Neutrophil (primary cell): ENCODE data around the gene GRIK2.

Experiments
- H3K27ac ChIP-seq: fragments of 200-600 bp; sonication (generic); 2 replicates; pipeline ENCODE4 v1.5.1; 2016; ENCODE audit warnings: mild to moderate bottlenecking, moderate library complexity
- H3K27me3 ChIP-seq: fragments of 200-600 bp; sonication (generic); 2 replicates; pipeline ENCODE4 v1.6.0; 2016; ENCODE audit warnings: mild to moderate bottlenecking
- H3K36me3 ChIP-seq: fragments of 200-600 bp; sonication (generic); 2 replicates; pipeline ENCODE4 v1.5.1; 2017
- H3K4me1 ChIP-seq, 2 experiments: fragments of 200-600 bp in 1 of 2; sonication (generic) in 1 of 2; 1 replicate in 1 of 2; 2 replicates in 1 of 2; pipeline versions ENCODE4 v1.5.1 to v1.6.1; 2013 to 2016; ENCODE audit warnings: low read depth in 1 of 2, low read length in 1 of 2, mild to moderate bottlenecking in 1 of 2, moderate library complexity in 1 of 2; ENCODE audit not compliant: control insufficient read depth in 1 of 2, insufficient read depth in 1 of 2
- H3K4me3 ChIP-seq, 2 experiments: fragments of 200-600 bp in 1 of 2; sonication (generic) in 1 of 2; 1 replicate in 1 of 2; 2 replicates in 1 of 2; pipeline ENCODE4 v1.5.1; 2013 to 2016; ENCODE audit warnings: low read depth in 1 of 2, low read length in 1 of 2, mild to moderate bottlenecking in 1 of 2, moderate library complexity in 1 of 2
- H3K9me3 ChIP-seq: fragments of 200-600 bp; sonication (generic); 2 replicates; pipeline ENCODE4 v1.5.1; 2016
- TF ChIP-seq, protein P1 (sequence below): fragments of 200-600 bp; sonication (generic); IDR thresholded peaks from 2 replicates; pipeline ENCODE4 v1.5.1; 2016; ENCODE audit warnings: antibody characterized with exemption

The GRIK2 gene

DNA sequence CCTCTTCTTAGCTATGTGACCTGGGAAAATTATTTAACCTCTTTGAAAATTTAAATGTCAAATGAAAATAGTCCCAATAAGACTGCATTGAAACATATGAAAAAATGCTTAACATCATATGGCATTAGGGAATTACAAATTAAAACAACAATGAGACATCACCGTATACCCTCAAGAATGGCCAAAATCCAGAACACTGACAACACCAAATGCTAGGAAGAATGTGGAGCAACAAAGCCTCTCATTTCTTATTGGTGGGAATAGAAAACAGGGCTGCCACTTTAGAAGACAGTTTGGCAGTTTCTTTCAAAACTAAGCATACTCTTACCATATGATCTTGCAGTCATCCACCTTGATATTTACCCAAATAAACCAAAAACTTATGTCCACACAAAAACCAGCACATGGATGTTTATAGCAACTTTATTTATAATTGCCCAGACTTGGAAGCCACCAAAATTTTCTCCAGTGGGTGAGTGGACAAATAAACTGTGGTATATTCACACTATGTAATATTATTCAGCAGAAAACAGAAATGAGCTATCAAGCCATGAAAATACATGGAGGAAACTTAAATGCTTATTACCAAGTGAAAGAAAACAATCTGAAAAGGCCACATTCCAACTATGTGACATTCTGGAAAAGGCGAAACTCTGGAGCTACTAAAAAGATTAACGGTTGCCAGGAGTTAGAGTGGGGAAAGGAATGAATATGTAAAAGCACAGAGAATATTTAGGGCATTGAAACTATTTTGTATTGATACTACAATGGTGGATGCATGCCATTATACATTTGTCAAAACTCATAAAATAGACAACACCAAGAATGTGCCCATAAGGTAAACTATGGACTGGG is 459.9 kb downstream of the GRIK2 start:
- Histone ChIP-seq H3K4me3 (no peak overlapping the region), H3K27me3 (no peaks in the 10 kb centered on the region), H3K27ac (no peak overlapping the region), H3K9me3 (no peaks in the 10 kb centered on the region), H3K36me3 (no peaks in the 10 kb centered on the region), H3K4me1 (no peaks in the 10 kb centered on the region)
- TF ChIP-seq, protein P1, sequence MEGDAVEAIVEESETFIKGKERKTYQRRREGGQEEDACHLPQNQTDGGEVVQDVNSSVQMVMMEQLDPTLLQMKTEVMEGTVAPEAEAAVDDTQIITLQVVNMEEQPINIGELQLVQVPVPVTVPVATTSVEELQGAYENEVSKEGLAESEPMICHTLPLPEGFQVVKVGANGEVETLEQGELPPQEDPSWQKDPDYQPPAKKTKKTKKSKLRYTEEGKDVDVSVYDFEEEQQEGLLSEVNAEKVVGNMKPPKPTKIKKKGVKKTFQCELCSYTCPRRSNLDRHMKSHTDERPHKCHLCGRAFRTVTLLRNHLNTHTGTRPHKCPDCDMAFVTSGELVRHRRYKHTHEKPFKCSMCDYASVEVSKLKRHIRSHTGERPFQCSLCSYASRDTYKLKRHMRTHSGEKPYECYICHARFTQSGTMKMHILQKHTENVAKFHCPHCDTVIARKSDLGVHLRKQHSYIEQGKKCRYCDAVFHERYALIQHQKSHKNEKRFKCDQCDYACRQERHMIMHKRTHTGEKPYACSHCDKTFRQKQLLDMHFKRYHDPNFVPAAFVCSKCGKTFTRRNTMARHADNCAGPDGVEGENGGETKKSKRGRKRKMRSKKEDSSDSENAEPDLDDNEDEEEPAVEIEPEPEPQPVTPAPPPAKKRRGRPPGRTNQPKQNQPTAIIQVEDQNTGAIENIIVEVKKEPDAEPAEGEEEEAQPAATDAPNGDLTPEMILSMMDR = no peak

DNA sequence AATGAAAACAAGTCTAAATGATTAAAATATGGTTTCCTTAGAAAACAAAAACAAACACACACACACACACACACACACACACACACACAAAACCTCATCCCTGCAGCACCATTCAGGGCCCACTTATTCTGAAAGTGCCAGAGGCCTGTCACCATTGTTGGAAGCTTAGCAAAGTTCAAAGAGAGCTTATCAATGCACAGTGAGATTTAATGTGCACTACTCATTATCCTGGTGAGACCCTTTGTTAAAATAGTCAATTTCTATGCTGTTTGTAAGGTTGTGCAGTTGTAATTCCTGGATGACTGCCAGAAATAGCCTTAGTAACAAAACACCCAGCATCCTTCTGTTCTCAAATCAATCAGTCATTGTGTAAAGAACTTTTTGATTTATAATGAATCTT is 482.9 kb downstream of the GRIK2 start:
- no peaks in the 10 kb centered on the region for H3K9me3 ChIP-seq
- TF ChIP-seq, protein P1 = no peak
- H3K4me3 ChIP-seq = no peak overlapping the region
- H3K4me1 ChIP-seq = no peaks in the 10 kb centered on the region
- H3K36me3 ChIP-seq = no peaks in the 10 kb centered on the region
- no peaks in the 10 kb centered on the region for H3K27me3 ChIP-seq
- H3K27ac ChIP-seq = no peak overlapping the region

DNA sequence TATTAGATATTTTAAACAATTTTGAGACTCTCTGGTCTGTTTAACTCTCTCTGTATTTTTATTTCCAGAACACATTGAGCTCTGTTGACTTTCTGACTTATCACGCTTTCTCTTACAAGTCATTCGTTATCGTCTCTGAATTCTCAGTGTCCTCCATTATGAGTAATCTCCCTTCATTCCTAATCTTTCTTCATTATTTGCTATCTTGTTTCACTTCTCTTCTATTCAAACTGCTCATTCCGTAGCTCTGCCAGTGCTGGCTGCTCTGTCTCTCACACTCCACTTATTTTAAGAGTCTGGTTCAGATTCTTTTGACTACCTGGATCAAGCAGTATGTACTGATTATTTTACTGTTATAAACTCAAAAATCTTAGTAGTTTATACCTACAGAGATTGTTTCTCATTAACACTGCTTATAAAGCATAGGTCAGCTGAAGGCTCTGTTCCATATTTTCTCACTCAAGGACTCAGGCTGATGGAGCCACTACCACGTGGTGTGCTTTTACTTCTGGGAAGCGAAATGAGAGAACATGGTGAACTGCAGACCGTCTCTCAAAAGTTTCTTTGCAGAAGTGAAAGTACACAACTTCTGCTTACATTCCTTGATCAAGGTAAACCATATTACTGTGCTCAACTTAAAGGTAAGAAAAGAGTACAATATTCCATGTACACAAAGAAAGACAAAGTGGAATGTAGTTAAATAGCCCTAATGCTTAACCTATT is 485.2 kb downstream of the GRIK2 start:
- Histone ChIP-seq H3K27ac (no peak overlapping the region), H3K36me3 (no peaks in the 10 kb centered on the region), H3K4me3 (no peak overlapping the region), H3K9me3 (no peaks in the 10 kb centered on the region), H3K27me3 (no peaks in the 10 kb centered on the region), H3K4me1 (no peaks in the 10 kb centered on the region)
- TF ChIP-seq, protein P1 = no peak

DNA sequence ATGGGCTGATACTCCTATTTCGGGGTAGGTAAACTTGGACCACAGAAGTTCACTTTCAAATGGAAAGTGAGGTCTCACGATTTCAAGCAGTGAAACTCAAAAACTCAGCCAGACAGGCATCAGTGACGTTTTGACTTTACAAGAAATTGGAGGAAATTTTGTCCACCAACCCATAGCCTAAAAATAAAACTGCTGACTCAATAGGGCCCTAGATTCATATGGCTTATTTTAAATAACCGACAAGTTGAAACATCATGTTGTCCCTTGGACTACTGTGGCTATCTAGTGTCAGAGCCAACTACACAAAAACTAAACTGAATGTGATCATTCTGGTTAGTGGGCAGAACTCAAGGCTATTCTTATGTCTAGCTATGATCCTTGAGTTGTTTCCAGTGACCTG is 486.3 kb downstream of the GRIK2 start:
- no peaks in the 10 kb centered on the region for H3K36me3 ChIP-seq

DNA sequence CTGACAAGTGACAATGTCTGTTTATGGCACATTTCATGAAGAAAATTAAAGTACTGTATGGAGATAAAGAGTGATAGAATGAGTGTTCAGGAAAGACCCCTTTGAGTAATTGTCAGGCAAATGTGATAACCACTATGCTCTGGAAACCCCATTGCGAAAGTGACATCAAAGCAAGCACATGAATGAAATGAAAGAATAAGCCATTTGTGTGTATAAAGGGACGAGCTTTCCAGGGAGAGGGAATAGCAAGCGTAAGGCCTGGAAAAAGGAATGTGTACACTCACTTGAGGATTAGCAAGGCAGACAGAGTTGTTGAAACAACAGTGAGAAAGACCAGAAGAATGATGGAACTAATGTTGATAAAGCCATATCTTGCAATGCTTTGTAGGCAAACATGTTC is 490.0 kb downstream of the GRIK2 start:
- TF ChIP-seq, protein P1 = no peak
- Histone ChIP-seq H3K27ac (no peak overlapping the region), H3K4me1 (no peaks in the 10 kb centered on the region), H3K9me3 (no peaks in the 10 kb centered on the region), H3K4me3 (no peak overlapping the region), H3K27me3 (no peaks in the 10 kb centered on the region), H3K36me3 (no peaks in the 10 kb centered on the region)

More for the DNA sequence above, 486.3 kb downstream of the GRIK2 start:
- Histone ChIP-seq H3K4me3 (no peak overlapping the region), H3K27me3 (no peaks in the 10 kb centered on the region), H3K4me1 (no peaks in the 10 kb centered on the region), H3K9me3 (no peaks in the 10 kb centered on the region), H3K27ac (no peak overlapping the region)
- TF ChIP-seq, protein P1 = no peak
